Mesodermal cell (in vitro differentiated cells): Measurements from ENCODE around the gene IKZF1.

Experiments used
- H3K27ac ChIP-seq: 2 replicates; pipeline ENCODE4 v1.7.0; 2013; ENCODE audit warnings: mild to moderate bottlenecking, low read depth, low read length, moderate library complexity; ENCODE audit not compliant: severe bottlenecking
- H3K36me3 ChIP-seq: 2 replicates; pipeline ENCODE4 v1.7.1; 2013; ENCODE audit warnings: mild to moderate bottlenecking, low read length, moderate library complexity; ENCODE audit not compliant: control insufficient read depth, insufficient read depth
- H3K4me1 ChIP-seq: one replicate; pipeline ENCODE4 v1.7.1; 2013; ENCODE audit warnings: mild to moderate bottlenecking, low read length; ENCODE audit not compliant: insufficient read depth, control insufficient read depth, poor library complexity, severe bottlenecking
- H3K4me3 ChIP-seq: 2 replicates; pipeline ENCODE4 v1.7.0; 2013; ENCODE audit warnings: low read length, control low read depth, mild to moderate bottlenecking; ENCODE audit not compliant: insufficient read depth, poor library complexity, severe bottlenecking; ENCODE audit errors: extremely low read depth
- H3K9me3 ChIP-seq: 2 replicates; pipeline ENCODE4 v1.7.1; 2013; ENCODE audit warnings: mild to moderate bottlenecking, low read length, moderate library complexity; ENCODE audit not compliant: control insufficient read depth
- WGBS, 2 experiments: methylation state at CpG; one replicate each; pipeline ENCODE4 v1.1.5; 2013; ENCODE audit warnings: missing lambda C conversion rate in 2 of 2; ENCODE audit not compliant: insufficient coverage in 2 of 2; 5-methylcytosine and 5-hydroxymethylcytosine counted together

IKZF1 gene

DNA sequence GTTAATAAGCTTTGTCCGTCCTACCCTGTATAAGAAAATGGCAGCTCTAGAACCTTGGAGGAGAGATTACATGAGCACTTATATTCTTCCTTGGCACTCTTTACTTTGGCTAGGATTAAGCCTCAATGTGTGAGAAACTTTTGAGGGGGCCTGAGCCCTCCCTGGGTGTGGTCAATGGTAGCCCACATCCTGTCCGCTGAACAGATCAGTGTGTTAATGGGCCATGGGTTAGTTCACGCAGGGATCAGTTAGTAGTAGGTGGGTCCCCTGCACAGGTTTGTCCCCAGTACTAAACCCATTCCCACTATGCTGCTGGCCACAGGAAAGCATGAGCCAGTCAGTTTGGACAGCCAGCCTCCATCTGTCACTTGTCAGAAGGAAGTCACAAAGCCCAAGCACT lies 20.2 kb upstream of the IKZF1 start:
- WGBS, 2 experiments: 100% methylated on average over 1 to 2 of the region's 3 CpGs
- no peaks in the 10 kb centered on the region for H3K4me1 ChIP-seq
- no peaks in the 10 kb centered on the region for H3K36me3 ChIP-seq
- H3K27ac ChIP-seq: no peak overlapping the region
- H3K9me3 ChIP-seq: no peaks in the 10 kb centered on the region
- no peak overlapping the region for H3K4me3 ChIP-seq

- Histone ChIP-seq H3K4me3 (no peak overlapping the region), H3K9me3 (no peaks in the 10 kb centered on the region), H3K36me3 (no peaks in the 10 kb centered on the region), H3K4me1 (no peaks in the 10 kb centered on the region), H3K27ac (no peak overlapping the region)
- 100% methylated on average over 1 to 2 of the region's 4 CpGs for WGBS, 2 experiments
Observed at GRCh38 chr7:50285269-50285668, 19.2 kb upstream of the IKZF1 start.

GRCh38 chr7:50287129-50287528 lies 17.4 kb upstream of the IKZF1 start:
- H3K9me3 ChIP-seq: no peaks in the 10 kb centered on the region
- H3K27ac ChIP-seq: no peak overlapping the region
- 83% methylated on average over 1 of the region's 1 CpG; no CpG with 5 or more reads in 1 of the 2 experiments for WGBS, 2 experiments
- H3K36me3 ChIP-seq: no peaks in the 10 kb centered on the region
- no peak overlapping the region for H3K4me3 ChIP-seq
- H3K4me1 ChIP-seq: no peaks in the 10 kb centered on the region

DNA sequence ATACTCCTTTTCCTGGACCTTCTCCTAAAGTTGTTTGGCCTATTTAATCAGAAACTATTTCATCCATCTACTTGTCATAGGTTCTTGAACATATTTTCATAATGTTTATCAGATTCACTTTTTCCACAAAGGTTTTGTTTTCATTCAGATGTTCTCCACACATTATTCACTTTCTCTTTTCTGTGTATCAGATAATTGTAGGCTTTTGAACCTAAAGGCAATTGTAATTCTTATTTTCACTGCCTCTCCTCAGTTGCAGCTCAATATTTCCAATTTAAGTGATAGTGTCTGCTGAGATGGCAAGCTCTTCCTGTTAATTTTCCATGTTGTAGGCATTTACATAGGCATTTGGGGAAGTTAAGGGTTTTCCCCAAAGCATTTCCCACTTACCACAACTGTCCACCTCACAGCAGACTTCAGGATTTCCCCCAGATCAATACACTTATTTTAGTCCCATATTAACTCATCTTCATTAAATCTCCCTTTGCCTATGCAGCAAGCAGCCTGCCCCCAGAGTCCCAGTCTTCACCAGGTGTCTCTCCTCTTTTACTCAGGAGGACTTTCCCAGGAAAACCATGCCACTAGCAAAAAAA lies 12.3 kb upstream of the IKZF1 start:
- no peaks in the 10 kb centered on the region for H3K9me3 ChIP-seq
- H3K27ac ChIP-seq: no peak overlapping the region
- H3K4me1 ChIP-seq: no peaks in the 10 kb centered on the region
- H3K4me3 ChIP-seq: no peak overlapping the region
- H3K36me3 ChIP-seq: no peaks in the 10 kb centered on the region

- no peaks in the 10 kb centered on the region for H3K4me1 ChIP-seq
- no peak overlapping the region for H3K27ac ChIP-seq
- no peak overlapping the region for H3K4me3 ChIP-seq
- no peaks in the 10 kb centered on the region for H3K36me3 ChIP-seq
- H3K9me3 ChIP-seq: no peaks in the 10 kb centered on the region
Observed at GRCh38 chr7:50292763-50293162, 11.8 kb upstream of the IKZF1 start.

- Histone ChIP-seq H3K27ac (no peak overlapping the region), H3K36me3 (no peaks in the 10 kb centered on the region), H3K4me1 (no peaks in the 10 kb centered on the region), H3K4me3 (no peak overlapping the region), H3K9me3 (no peaks in the 10 kb centered on the region)
- WGBS, 2 experiments: 98% methylated on average over 7 of the region's 7 CpGs; no CpG with 5 or more reads in 1 of the 2 experiments
Observed at GRCh38 chr7:50293509-50294179, 10.9 kb upstream of the IKZF1 start.

DNA sequence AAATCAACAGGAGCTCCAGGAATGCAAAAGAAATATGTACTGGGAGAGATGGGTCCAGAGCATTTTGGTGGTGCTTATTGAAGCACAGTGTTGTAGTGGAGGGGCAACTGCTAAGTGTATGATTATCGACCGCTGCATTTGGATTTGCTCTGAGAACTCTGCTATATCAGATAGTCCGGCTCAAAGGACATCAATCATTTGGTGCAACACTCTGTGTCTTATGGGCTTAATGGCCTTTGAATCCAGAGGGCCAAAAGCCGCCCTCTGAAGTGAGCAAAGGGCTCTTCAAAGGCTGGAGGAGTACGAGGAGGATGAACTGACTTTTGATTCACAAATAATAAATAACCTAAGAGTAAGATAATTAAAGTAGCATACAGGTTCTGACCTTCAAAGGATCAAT lies 9.4 kb upstream of the IKZF1 start:
- Histone ChIP-seq H3K4me1 (no peaks in the 10 kb centered on the region), H3K9me3 (no peaks in the 10 kb centered on the region), H3K36me3 (no peaks in the 10 kb centered on the region), H3K4me3 (no peak overlapping the region), H3K27ac (no peak overlapping the region)
- 93% methylated on average over 3 of the region's 5 CpGs for WGBS, 2 experiments

GRCh38 chr7:50296799-50297198 lies 7.7 kb upstream of the IKZF1 start:
- no peaks in the 10 kb centered on the region for H3K9me3 ChIP-seq
- no peak overlapping the region for H3K4me3 ChIP-seq
- H3K36me3 ChIP-seq: no peaks in the 10 kb centered on the region
- H3K4me1 ChIP-seq: no peaks in the 10 kb centered on the region
- WGBS, 2 experiments: 75% methylated on average over 1 of the region's 4 CpGs; no CpG with 5 or more reads in 1 of the 2 experiments
- no peak overlapping the region for H3K27ac ChIP-seq

DNA sequence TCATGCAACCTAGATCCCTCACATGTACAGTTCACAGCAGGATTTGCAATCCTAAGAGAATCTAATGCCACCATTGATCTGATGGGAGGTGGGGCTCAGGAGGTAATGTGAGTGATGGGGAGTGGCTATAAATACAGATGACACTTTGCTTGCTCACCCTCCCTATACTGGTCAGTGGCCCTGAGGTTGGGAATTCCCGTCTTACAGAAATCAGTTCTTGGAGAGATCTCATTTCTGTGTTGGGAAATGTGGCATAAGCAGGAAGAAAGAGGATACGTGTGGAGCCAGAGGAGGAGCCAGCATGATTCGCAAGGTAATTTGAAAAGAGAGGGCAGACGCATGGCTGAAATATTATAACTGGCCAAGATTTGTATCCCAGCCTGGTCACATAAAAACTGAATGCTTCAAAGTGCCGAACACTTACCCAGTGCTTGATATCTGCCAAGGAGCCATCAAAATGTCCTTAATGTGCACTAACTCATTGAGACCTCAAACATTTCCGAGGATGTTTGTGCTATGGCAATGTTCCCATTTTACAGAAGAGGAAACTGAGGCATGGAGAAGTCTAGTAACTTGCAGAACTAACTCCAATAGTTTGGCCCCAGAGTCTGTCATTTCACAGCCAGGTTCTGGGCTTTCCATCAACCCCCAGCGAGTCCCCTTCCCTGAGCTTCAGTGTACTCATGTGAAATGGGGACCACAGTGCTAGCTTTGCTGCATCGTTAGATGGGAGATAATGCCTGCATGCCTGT lies 5.5 kb upstream of the IKZF1 start:
- 86 to 100% methylated on average over 5 to 7 of the region's 8 CpGs for WGBS, 2 experiments
- Histone ChIP-seq H3K9me3 (no peaks in the 10 kb centered on the region), H3K4me1 (no peaks in the 10 kb centered on the region), H3K4me3 (no peak overlapping the region), H3K36me3 (no peaks in the 10 kb centered on the region), H3K27ac (no peak overlapping the region)

DNA sequence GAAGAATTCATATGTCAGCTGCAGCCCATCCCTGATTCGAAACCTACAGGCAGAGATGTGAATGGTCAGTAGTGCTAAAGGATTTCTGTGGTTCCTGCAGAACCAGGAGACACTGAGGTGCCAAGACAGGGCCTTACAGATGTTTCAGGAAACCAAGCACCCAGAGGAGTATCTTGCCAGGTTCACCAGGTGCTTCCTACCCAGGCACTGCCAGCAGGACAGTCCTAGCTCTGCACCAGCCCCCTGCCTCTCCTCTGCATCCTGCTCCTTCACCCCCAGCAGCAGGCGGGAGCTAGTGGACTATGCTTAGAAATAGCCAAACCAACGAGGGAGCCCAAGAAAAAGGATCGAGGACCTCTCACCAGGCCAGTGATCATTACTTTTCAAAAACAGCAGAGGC lies 4.2 kb upstream of the IKZF1 start:
- peaks cover 7% of the 10 kb centered on the region for H3K4me1 ChIP-seq
- 78 to 86% methylated on average over 2 to 4 of the region's 4 CpGs for WGBS, 2 experiments
- H3K4me3 ChIP-seq: no peak overlapping the region
- H3K27ac ChIP-seq: no peak overlapping the region
- no peaks in the 10 kb centered on the region for H3K36me3 ChIP-seq
- H3K9me3 ChIP-seq: no peaks in the 10 kb centered on the region
